Mononuclear cell (primary cell): ENCODE measurements around the gene NTN3. TPM values are rescaled to one million over a fixed set of nuclear protein-coding genes. Genes with fewer than 3 reads are reported as not detected.

Source experiments
- H3K27me3 ChIP-seq: 2 replicates; pipeline ENCODE4 v1.6.0; 2011; ENCODE audit warnings: low read length, control low read depth; ENCODE audit not compliant: insufficient read depth
- H3K4me1 ChIP-seq: 2 replicates; pipeline ENCODE4 v1.5.1; 2011; ENCODE audit warnings: mild to moderate bottlenecking, low read length, control low read depth; ENCODE audit not compliant: insufficient read depth
- H3K4me3 ChIP-seq: 2 replicates; pipeline ENCODE4 v1.5.1; 2011; ENCODE audit warnings: mild to moderate bottlenecking, low read length, moderate library complexity
- H3K9me3 ChIP-seq: 2 replicates; pipeline ENCODE4 v1.5.1; 2011; ENCODE audit warnings: low read depth, mild to moderate bottlenecking, control low read depth, low read length
- total RNA-seq: library from RNA; depleted of rRNA; stranded (reverse); fragments of >200 nt; gene quantifications from one replicate; pipeline ENCODE4 v1.2.3, GENCODE V29; 2012

Gene NTN3
- total RNA-seq, 1 donor, result not detected

- Histone ChIP-seq H3K27me3 (peaks cover 45% of the 10 kb centered on the region), H3K9me3 (no peaks in the 10 kb centered on the region), H3K4me1 (peaks cover 31% of the 10 kb centered on the region), H3K4me3 (no peak overlapping the region)
These were observed 3.4 kb upstream of the NTN3 start for GRCh38 chr16:2467528-2468232.

GRCh38 chr16:2468233-2468724 is 2.8 kb upstream of the NTN3 start:
- H3K27me3 ChIP-seq, result peaks cover 51% of the 10 kb centered on the region
- peaks cover 35% of the 10 kb centered on the region for H3K4me1 ChIP-seq
- no peak overlapping the region for H3K4me3 ChIP-seq
- no peaks in the 10 kb centered on the region for H3K9me3 ChIP-seq

GRCh38 chr16:2468725-2469398 is 2.2 kb upstream of the NTN3 start:
- H3K27me3 ChIP-seq, result peaks cover 52% of the 10 kb centered on the region

GRCh38 chr16:2469399-2470233 is 1.5 kb upstream of the NTN3 start:
- Histone ChIP-seq H3K4me1 (peaks cover 45% of the 10 kb centered on the region), H3K9me3 (no peaks in the 10 kb centered on the region), H3K4me3 (no peak overlapping the region), H3K27me3 (peaks cover 52% of the 10 kb centered on the region)

More at GRCh38 chr16:2468725-2469398, 2.2 kb upstream of the NTN3 start:
- no peak overlapping the region for H3K4me3 ChIP-seq
- H3K4me1 ChIP-seq, result peaks cover 38% of the 10 kb centered on the region
- no peaks in the 10 kb centered on the region for H3K9me3 ChIP-seq

GRCh38 chr16:2470234-2470601 is 879 bp upstream of the NTN3 start:
- Histone ChIP-seq H3K4me1 (peaks cover 45% of the 10 kb centered on the region), H3K27me3 (peaks cover 52% of the 10 kb centered on the region), H3K4me3 (no peak overlapping the region), H3K9me3 (no peaks in the 10 kb centered on the region)

- Histone ChIP-seq H3K27me3 (peaks cover 52% of the 10 kb centered on the region), H3K4me1 (peaks cover 47% of the 10 kb centered on the region), H3K4me3 (no peak overlapping the region), H3K9me3 (no peaks in the 10 kb centered on the region)
These were observed 488 bp upstream of the NTN3 start for GRCh38 chr16:2470603-2471015.

GRCh38 chr16:2471653-2472487 is 773 bp downstream of the NTN3 start:
- no peaks in the 10 kb centered on the region for H3K9me3 ChIP-seq
- peaks cover 53% of the 10 kb centered on the region for H3K4me1 ChIP-seq
- no peak overlapping the region for H3K4me3 ChIP-seq
- peaks cover 49% of the 10 kb centered on the region for H3K27me3 ChIP-seq

GRCh38 chr16:2472488-2472864 is 1.4 kb downstream of the NTN3 start:
- H3K4me1 ChIP-seq, result peaks cover 51% of the 10 kb centered on the region
- no peak overlapping the region for H3K4me3 ChIP-seq
- H3K27me3 ChIP-seq, result peaks cover 43% of the 10 kb centered on the region

GRCh38 chr16:2472885-2473445 is 1.9 kb downstream of the NTN3 start:
- Histone ChIP-seq H3K9me3 (no peaks in the 10 kb centered on the region), H3K4me3 (no peak overlapping the region), H3K27me3 (peaks cover 43% of the 10 kb centered on the region), H3K4me1 (peaks cover 47% of the 10 kb centered on the region)

More at GRCh38 chr16:2472488-2472864, 1.4 kb downstream of the NTN3 start:
- H3K9me3 ChIP-seq, result no peaks in the 10 kb centered on the region

GRCh38 chr16:2473446-2473926 is 2.4 kb downstream of the NTN3 start:
- Histone ChIP-seq H3K27me3 (peaks cover 39% of the 10 kb centered on the region), H3K9me3 (no peaks in the 10 kb centered on the region), H3K4me3 (no peak overlapping the region), H3K4me1 (peaks cover 41% of the 10 kb centered on the region)

- Histone ChIP-seq H3K4me1 (peaks cover 36% of the 10 kb centered on the region), H3K27me3 (peaks cover 35% of the 10 kb centered on the region), H3K9me3 (no peaks in the 10 kb centered on the region), H3K4me3 (peak overlapping the region; percentile 50)
These were observed 3.1 kb downstream of the NTN3 start for GRCh38 chr16:2473999-2474876.

GRCh38 chr16:2474877-2475412 is 3.8 kb downstream of the NTN3 start, which contains the start of gene TBC1D24:
Gene TBC1D24 (plus strand): TSS chr16:2475127. CDS start chr16:2496149, 21,022 bp downstream.
- Histone ChIP-seq H3K4me1 (peaks cover 35% of the 10 kb centered on the region), H3K4me3 (peak within 1 kb of the TSS; percentile 50), H3K27me3 (peaks cover 28% of the 10 kb centered on the region), H3K9me3 (no peaks in the 10 kb centered on the region)
